ENCODE measurements around the gene PRKN.

DNA sequence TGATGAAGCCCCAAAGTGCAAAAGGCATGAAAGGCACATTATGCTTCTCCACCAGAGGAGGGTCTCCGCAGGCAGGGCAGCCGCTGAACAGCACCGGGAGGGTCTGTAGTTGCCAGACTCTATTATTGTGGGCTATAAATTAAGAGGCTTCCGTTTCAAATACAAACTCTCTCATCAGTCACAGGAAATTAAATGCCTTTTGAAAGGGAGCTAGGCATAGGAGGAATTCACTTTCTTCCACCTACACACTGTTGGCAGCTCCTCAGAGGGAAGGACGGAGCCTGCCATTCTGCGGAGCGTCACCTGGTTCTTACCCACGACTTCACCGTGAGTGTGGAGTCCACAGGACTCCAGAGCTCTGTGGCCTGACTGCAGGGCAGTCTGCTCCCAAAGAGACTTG, 1312.9 kb downstream of the PRKN start:
- TF ChIP-seq, protein P1, sequence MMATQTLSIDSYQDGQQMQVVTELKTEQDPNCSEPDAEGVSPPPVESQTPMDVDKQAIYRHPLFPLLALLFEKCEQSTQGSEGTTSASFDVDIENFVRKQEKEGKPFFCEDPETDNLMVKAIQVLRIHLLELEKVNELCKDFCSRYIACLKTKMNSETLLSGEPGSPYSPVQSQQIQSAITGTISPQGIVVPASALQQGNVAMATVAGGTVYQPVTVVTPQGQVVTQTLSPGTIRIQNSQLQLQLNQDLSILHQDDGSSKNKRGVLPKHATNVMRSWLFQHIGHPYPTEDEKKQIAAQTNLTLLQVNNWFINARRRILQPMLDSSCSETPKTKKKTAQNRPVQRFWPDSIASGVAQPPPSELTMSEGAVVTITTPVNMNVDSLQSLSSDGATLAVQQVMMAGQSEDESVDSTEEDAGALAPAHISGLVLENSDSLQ (IDR thresholded peaks at IDR 0.05), result no peak
- TF ChIP-seq ARNT (IDR thresholded peaks at IDR 0.05) (no peak), LEF1 (IDR thresholded peaks at IDR 0.05; ENCODE audit: borderline replicate concordance) (no peak), BHLHE40 (IDR thresholded peaks at IDR 0.05; ENCODE audit: borderline replicate concordance) (no peak), CTBP1 (IDR thresholded peaks at IDR 0.05; ENCODE audit: borderline replicate concordance) (no peak), SUZ12 (IDR thresholded peaks at IDR 0.05) (no peak), FOXK2 (IDR thresholded peaks at IDR 0.05) (no peak)

Data from HEK293T (cell line).